Smooth muscle cell (in vitro differentiated cells): ENCODE measurements around the gene CAPN11. TPM values are rescaled to one million over a fixed set of nuclear protein-coding genes. Genes with fewer than 3 reads are reported as not detected.

Experiments used
- DNase-seq: peaks from one replicate; lab custom pipeline; 2025; ENCODE audit not compliant: unreplicated experiment; lab: John Stamatoyannopoulos, UW
- H2AFZ ChIP-seq: fragments of 200-600 bp; sonication (generic); 2 replicates; pipeline ENCODE4 v1.6.0; 2016; ENCODE audit warnings: antibody characterized with exemption, low read depth, mild to moderate bottlenecking
- H3F3A ChIP-seq: fragments of 200-600 bp; sonication (generic); 2 replicates; pipeline ENCODE4 v1.6.0; 2017; ENCODE audit warnings: antibody characterized with exemption, low read depth
- H3K27ac ChIP-seq: fragments of 200-600 bp; sonication (generic); 2 replicates; pipeline ENCODE4 v1.5.1; 2016; ENCODE audit warnings: low read depth, mild to moderate bottlenecking
- H3K27me3 ChIP-seq: fragments of 200-600 bp; sonication (generic); 2 replicates; pipeline ENCODE4 v1.6.1; 2016; ENCODE audit warnings: low read depth, mild to moderate bottlenecking
- H3K36me3 ChIP-seq: fragments of 200-600 bp; sonication (generic); 2 replicates; pipeline ENCODE4 v1.5.1; 2016; ENCODE audit warnings: low read depth
- H3K4me1 ChIP-seq: fragments of 200-600 bp; sonication (generic); 2 replicates; pipeline ENCODE4 v1.5.1; 2016; ENCODE audit warnings: low read depth
- H3K4me2 ChIP-seq: fragments of 200-600 bp; sonication (generic); 2 replicates; pipeline ENCODE4 v1.6.0; 2016; ENCODE audit warnings: mild to moderate bottlenecking
- H3K4me3 ChIP-seq: fragments of 200-600 bp; sonication (generic); 2 replicates; pipeline ENCODE4 v1.5.1; 2016; ENCODE audit warnings: mild to moderate bottlenecking
- H3K79me2 ChIP-seq: fragments of 200-600 bp; sonication (generic); 2 replicates; pipeline ENCODE4 v1.6.0; 2016; ENCODE audit warnings: low read depth, mild to moderate bottlenecking
- H3K9ac ChIP-seq: fragments of 200-600 bp; sonication (generic); 2 replicates; pipeline ENCODE4 v1.6.0; 2016; ENCODE audit warnings: low read depth
- H3K9me3 ChIP-seq: fragments of 200-600 bp; sonication (generic); replicated peaks from 2 replicates; pipeline ENCODE4 v1.5.1; 2016; ENCODE audit warnings: low read depth
- H4K20me1 ChIP-seq: fragments of 200-600 bp; sonication (generic); 2 replicates; pipeline ENCODE4 v1.6.0; 2016; ENCODE audit warnings: low read depth
- WGBS: methylation state at CpG from one replicate; pipeline ENCODE4 v1.1.7; 2016; ENCODE audit warnings: low lambda C conversion rate; 5-methylcytosine and 5-hydroxymethylcytosine counted together
- polyA plus RNA-seq: library from polyadenylated mRNA; unstranded; fragments of >200 nt; fragmentation: Nextera tagmentation; extraction: Ambion mirVana; gene quantifications from 2 replicates; pipeline ENCODE4 v1.2.1, GENCODE V29; 2016
- total RNA-seq: library from RNA; depleted of rRNA; stranded (reverse); fragments of >200 nt; gene quantifications from 2 replicates; pipeline ENCODE4 v1.2.3, GENCODE V29; 2014
- TF ChIP-seq, protein P1 (sequence below): fragments of 200-600 bp; sonication (generic); IDR thresholded peaks from 2 replicates; pipeline ENCODE4 v1.5.1; 2017; ENCODE audit warnings: borderline replicate concordance, mild to moderate bottlenecking, antibody characterized with exemption; ENCODE audit not compliant: insufficient read depth, poor library complexity, severe bottlenecking

CAPN11 gene
- total and polyA plus RNA-seq, 2 experiments from 2014 or later, result 0.31 TPM; not detected in 1

DNA sequence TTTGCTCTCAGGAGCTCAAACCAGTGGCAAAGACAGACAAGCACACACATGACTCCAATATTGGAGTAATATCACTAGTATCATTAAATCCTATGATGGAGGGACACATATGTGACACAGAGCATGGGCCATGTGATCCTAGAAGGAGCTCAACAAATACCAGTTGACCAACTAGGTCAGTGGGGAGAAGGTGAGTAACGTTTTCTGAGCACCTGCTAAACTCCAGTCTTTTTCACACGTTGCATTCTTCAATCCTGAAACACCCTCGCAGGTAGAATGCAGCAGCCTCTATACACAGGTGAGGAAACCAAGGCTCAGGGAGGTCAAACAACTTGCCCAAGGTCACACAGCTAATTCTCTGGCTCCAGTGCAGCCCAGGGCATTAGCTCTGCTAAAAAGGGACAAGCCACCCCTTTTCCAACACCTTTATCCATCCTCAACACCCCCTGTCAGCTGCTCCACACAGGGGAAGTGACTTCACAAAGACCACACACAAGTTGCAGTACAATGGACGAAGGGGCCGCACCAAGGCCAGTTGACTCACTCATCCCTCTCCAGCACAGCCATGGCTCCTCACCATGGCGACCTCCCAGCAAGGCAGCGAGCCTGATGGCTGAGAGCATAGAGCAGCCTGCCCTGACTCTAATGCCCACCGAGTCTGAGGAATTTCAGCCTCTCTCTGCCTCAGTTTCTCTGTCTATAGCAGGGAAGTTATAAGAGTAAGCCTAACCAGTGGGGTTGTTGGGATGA, 4.4 kb downstream of the CAPN11 start:
- H3K4me1 ChIP-seq, result no peaks in the 10 kb centered on the region
- no peaks in the 10 kb centered on the region for H3F3A ChIP-seq
- no peaks in the 10 kb centered on the region for H4K20me1 ChIP-seq
- no peaks in the 10 kb centered on the region for H3K27me3 ChIP-seq
- H3K9ac ChIP-seq, result no peak overlapping the region
- H2AFZ ChIP-seq, result no peak overlapping the region
- no peaks in the 10 kb centered on the region for H3K9me3 ChIP-seq
- H3K79me2 ChIP-seq, result no peaks in the 10 kb centered on the region
- no peak overlapping the region for H3K27ac ChIP-seq
- 74% methylated on average over 8 of the region's 8 CpGs for WGBS
- no peaks in the 10 kb centered on the region for H3K36me3 ChIP-seq
- no peak overlapping the region for H3K4me3 ChIP-seq
- DNase-seq, result no peak
- H3K4me2 ChIP-seq, result no peak overlapping the region
- TF ChIP-seq, protein P1, sequence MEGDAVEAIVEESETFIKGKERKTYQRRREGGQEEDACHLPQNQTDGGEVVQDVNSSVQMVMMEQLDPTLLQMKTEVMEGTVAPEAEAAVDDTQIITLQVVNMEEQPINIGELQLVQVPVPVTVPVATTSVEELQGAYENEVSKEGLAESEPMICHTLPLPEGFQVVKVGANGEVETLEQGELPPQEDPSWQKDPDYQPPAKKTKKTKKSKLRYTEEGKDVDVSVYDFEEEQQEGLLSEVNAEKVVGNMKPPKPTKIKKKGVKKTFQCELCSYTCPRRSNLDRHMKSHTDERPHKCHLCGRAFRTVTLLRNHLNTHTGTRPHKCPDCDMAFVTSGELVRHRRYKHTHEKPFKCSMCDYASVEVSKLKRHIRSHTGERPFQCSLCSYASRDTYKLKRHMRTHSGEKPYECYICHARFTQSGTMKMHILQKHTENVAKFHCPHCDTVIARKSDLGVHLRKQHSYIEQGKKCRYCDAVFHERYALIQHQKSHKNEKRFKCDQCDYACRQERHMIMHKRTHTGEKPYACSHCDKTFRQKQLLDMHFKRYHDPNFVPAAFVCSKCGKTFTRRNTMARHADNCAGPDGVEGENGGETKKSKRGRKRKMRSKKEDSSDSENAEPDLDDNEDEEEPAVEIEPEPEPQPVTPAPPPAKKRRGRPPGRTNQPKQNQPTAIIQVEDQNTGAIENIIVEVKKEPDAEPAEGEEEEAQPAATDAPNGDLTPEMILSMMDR, result no peak

DNA sequence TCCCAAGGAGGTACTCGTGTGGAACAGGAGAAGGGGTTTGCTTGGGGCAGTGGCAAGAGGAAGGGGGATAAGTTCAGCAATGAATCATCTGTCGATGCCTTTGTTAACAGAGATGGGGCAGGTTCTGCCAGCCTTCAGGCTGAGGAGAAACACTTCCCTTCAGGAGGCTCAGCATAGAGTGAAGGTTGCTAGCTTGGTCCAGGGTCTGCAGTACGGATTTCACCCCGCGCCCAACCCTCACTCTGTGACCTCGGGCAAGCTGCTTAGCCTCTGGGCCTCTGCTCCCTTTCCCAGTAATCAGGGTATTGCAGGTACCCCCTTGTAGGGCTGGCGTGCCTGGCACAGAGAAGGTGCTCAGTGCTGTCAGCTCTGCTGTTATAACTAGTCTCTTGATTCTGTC, 7.5 kb downstream of the CAPN11 start:
- Histone ChIP-seq H3K36me3 (no peaks in the 10 kb centered on the region), H3K9me3 (no peaks in the 10 kb centered on the region), H2AFZ (no peak overlapping the region), H3K4me3 (no peak overlapping the region), H3K27me3 (peaks cover 4% of the 10 kb centered on the region), H3F3A (no peaks in the 10 kb centered on the region), H3K4me1 (no peaks in the 10 kb centered on the region), H3K79me2 (no peaks in the 10 kb centered on the region), H3K27ac (no peak overlapping the region), H4K20me1 (no peaks in the 10 kb centered on the region), H3K9ac (no peak overlapping the region), H3K4me2 (no peak overlapping the region)
- TF ChIP-seq, protein P1, result no peak
- DNase-seq, result no peak
- WGBS, result 79% methylated on average over 7 of the region's 7 CpGs

DNA sequence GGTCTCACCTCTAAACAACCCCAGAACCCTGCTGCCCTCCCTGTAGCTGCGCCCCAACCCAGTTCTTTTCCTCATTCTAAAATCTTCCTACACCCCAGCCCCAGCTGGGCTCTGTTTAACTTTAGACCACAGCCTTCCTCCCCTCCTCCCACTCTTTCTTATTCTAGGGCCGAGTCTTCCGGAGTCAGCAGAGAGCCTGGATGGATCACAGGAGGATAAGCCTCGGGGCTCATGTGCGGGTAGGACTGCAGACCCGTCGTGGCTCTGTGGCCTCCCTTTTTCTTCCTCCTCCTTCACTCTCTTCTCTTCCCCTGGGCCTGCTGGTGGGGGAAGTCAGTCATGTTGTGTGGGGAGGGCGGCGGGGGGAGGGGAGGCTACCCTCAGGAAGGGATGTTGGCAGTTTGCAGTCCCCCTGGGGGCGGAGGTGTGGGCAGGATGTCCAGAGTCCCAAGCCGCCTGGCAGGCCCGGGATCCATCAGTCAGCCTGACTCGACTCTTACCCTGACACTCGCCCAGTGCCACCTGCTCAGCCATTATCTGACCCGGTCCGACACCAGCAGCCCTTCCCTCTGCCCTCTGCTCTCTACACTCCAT, 8.1 kb downstream of the CAPN11 start:
- TF ChIP-seq, protein P1, result no peak
- Histone ChIP-seq H3F3A (no peaks in the 10 kb centered on the region), H3K79me2 (no peaks in the 10 kb centered on the region), H3K4me1 (no peaks in the 10 kb centered on the region), H3K9me3 (no peaks in the 10 kb centered on the region), H3K27me3 (peaks cover 4% of the 10 kb centered on the region), H4K20me1 (no peaks in the 10 kb centered on the region), H2AFZ (no peak overlapping the region), H3K27ac (no peak overlapping the region), H3K36me3 (no peaks in the 10 kb centered on the region), H3K4me3 (no peak overlapping the region), H3K4me2 (peak overlapping the region; percentile 39), H3K9ac (no peak overlapping the region)
- no peak for DNase-seq
- WGBS, result 31% methylated on average over 10 of the region's 16 CpGs
